Suprapubic skin (tissue), 3 donors: ENCODE data around the gene CEACAM16.

Source experiments
- CTCF ChIP-seq, 2 donors: fragments of 200-600 bp in 1 of 2; fragments of 450-650 bp in 1 of 2; sonication (generic) in 1 of 2; IDR thresholded peaks; one replicate each; pipeline ENCODE4 v1.5.1; 2016 to 2019; ENCODE audit warnings: antibody characterized with exemption in 2 of 2, mild to moderate bottlenecking in 1 of 2, moderate library complexity in 1 of 2
- POLR2A ChIP-seq, 2 donors: fragments of 450-650 bp; IDR thresholded peaks; one replicate each; pipeline ENCODE4 v1.6.1; 2017; ENCODE audit warnings: antibody characterized with exemption in 2 of 2, mild to moderate bottlenecking in 2 of 2, moderate library complexity in 2 of 2

- TF ChIP-seq CTCF (IDR thresholded peaks at IDR 0.05), result no peak
- TF ChIP-seq POLR2A (IDR thresholded peaks at IDR 0.05), result no peak
These were observed 26.3 kb downstream of the CEACAM16 start for GRCh38 chr19:44725251-44725650.
